LoVo (cell line): ENCODE data around the gene PTPRD.

Experiments
- DNase-seq: peaks from one replicate; pipeline ENCODE4 v3.0.0-alpha.2; 2016; ENCODE audit warnings: low spot score

The PTPRD gene

DNA sequence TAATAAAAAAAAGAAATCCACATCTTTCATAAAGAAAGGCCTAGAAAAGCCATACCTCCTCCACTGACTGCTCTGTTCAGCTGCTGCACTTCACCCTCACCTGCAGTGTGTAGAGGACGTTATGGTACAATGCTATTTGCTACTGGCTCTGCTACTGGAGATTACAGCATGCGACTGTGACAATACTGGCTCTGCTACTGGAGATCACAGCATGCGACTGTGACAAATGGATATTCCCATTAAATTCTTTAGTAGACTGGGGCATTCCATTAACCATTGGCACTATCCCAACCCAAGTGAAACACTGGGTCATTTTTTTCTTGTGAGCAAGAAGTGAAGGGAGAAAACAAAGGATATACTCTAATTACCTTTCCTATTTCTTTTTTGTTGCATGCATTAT, 1749.7 kb downstream of the PTPRD start:
- DNase-seq, result no peak

DNA sequence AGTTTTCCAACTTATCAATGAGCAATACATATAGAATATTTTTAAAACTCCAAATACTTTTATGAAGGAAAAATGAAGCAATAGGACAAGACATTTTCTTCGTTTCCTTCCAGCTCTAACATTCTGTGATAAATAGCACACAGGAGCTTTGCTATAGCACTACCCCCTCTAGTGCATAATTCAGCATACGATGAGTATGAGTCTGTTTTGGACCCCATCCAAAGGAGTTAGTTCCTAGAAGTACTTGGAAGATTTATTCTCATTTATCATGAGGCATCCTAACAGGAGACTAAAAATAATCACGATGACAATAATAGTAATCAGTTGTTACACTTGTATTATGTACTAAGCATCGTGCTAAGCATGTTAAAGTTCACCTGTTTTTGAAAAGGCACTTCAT, 1751.9 kb downstream of the PTPRD start:
- no peak for DNase-seq

DNA sequence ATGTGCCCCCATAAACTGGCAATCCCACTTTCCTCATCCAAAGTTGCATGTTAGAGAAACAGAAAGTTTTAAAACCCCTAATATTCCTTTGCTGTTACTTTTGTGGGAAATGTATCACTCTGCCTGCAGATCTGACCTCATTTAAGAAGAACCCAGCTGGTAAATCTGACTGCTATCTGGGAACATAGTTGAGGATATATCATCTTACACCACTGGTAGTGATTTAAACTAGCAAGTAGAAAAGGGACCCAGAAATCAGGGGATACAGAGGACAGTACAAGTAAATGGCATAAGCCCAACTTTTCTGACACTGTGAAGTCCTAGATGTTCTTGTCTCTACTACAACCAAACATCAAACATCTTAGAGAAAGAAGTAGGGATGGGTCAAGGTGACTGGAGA, 1752.7 kb downstream of the PTPRD start:
- no peak for DNase-seq

DNA sequence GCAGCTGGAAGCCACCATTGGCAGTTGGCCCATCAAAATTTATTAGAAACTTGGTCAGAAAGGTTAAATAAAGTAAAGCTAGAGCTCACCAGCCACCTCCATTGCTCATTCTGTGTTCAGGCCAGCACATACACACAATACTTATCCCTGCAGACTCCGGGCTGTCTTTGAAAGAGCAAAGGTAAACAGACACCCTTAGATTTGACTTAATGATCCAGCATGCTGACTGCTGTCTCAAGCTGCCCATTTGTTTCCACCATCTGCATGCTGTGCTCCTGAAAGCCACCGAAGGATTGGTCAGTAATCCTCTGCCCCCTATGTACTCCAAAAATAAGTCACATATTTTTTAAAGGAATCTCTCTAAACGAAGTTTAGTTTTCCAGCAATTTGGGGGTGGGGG, 1753.4 kb downstream of the PTPRD start:
- DNase-seq, result no peak

DNA sequence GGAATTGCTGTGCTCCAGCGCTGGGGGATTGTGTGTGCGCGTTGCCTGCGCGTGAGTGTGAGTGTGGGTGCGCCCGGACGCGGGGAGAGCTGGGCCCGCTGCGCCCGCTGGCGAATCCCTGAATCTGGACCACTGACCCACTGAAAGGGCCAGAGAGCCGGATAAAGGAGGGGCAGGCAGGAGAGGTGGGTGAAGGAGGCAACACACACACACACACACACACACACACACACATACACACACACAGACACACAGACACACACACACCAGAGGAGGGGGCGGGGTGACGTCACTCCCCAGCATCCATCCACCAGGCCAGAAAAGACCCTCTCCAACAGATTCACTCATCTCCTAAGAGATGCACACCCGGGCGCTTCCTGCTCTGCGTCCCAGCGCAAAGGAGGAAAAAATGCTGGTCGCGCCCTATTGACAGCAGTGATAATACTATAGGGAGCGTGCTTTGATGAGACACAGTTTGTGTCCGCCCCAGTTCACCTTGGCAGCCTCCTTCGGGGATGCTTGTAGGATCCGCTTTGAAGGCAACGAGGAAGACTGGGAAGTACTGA, 1754.1 kb downstream of the PTPRD start:
- no peak for DNase-seq

DNA sequence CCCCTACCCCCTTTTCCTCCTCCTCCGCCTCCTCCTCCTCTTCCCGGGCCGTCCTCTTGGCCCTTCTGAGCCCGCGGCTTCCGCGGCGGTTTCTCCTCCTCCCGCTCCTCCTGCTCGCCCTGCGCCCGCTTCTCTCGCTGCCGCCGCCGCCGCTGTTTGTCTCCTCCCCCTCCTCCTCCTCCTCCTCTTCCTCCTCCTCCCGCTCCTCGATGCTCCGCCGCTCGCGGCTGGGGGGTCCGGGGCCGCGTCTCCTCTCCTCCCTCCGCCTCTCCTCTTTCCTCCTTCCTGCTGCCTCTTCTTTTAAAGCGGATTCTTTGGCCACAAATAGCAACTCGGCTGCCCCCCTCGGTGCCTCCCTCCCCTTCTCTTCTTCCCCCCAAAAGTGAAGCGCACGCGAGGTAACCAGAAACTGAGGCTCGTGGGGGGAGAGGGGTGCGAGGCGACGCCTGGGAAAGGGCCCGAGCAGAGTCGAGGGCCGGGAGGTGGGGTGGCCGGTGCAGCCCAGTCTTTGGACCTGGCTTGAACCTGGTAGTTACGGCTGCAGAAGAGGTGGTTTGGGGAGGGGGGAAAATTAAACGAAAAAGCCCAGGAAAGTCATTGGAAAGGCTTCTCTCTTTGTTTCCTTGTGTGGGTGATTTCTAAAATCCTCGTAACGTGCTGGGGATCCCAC, 1754.7 kb downstream of the PTPRD start:
- DNase-seq, result peak; percentile 6

DNA sequence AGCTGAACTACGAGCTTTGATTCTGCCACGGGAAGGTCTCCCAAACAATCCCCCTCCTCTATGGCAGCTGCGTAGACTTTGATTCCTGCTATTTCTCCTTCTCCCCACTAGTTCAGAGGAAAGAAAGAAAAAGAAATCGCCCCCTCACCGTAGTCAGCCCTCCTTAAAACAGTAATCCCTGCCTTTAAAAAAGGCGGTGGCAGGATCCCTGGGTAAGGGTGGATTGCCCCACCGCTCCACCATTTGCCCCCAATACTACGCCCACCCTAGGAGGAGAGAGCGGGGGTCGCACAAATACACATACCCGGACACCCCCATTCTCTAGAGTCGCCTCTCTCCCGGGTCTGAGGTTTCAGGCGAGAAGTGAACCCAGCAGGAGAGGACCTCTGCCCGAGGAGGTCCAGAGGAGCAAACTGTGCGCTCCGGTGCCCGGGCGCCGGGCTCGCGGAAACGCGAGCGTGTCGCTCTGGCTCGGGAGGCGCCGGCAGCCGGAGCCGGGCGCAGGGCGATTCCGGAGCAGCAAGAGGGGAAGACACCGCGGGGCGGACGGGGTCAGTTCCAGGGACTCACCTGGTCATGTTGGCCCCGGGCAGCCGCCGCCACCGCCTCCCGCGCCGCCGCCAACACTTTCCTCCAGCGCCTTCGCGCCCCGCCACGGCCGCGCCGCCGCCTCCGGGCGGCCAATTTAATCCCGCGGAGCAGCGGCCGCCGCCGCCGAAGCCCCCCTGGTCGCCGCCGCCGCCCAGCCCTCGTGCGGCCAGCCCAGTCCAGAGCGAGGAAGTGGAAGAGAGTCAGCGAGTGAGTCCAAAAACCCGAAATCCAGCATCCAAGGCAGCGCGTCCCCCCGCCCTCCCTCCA, 1755.5 kb downstream of the PTPRD start:
- no peak for DNase-seq

DNA sequence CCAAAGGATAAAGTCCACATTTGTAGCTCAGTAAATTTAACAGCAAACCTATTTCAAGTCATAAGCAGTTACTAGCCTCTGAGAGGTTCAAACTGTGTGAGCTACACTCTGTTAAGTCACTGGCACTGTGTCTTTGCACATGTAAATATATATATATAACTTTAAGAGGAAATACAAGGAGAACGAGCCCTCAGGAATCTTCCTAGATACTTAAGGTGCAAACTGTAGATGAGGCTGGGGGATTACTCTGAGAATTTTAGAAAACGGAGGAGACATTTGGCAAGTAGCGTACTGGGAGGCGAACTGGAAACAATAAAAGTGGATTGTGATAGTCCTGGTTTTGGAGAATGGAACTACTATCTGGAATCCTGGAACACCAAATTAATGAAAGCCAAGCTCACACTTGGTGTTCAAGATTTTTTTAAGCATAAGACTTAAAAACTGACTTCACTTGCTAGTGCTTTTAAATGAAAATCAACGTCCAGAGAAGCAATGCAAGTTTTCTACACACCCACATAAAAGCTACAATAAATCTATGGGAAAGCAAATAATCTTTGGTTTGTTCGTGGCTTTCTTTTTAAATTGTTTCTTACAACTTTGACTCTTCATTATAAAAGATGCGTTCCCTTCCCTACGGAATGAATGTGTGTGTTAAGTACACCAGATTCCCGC, 1756.3 kb downstream of the PTPRD start:
- no peak for DNase-seq

DNA sequence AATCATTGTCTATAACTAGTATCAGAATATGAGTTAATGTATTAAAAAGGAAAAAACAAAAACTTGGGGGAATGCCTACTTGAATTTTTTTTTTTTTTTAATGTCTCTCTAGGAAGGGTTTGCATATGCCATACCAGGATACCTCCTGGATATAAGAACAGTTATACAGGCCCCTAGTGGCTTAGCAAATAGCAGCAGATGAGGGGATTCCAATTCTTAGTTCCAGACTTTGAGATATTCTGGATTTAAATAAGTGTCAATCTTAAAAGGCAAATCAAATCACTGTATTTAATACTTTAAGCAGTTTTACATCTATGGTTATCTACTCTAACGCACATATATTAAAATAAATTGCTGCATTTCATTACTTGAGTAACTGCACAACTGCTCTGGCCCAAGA, 1757.8 kb downstream of the PTPRD start:
- DNase-seq, result no peak

DNA sequence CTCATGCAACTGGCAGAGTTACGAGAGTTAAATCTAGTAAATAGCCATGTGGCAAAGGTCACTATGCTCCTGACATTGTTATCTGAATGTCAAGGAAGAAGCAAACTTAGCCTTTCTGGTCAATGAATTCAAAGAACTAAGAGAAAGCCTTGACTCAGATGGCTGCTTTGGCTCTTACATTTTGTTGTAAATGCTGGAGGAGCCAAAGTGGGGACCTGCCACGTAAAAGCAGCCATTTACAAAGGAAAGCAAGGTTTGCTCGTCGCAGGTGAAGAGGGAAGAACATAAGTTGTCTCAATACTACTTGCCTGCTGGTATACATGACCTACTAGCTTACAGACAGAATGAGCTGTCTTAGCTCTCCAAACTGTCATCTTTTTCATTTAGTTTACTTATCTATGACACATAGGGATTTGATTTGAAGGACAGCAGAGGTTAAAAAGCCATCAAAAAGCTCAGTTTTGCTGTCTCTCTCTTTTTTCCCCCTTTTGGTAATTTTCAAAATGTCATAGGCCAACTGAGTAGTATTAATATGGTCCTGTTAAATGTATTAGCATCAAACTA, 1760.4 kb downstream of the PTPRD start:
- DNase-seq, result no peak

DNA sequence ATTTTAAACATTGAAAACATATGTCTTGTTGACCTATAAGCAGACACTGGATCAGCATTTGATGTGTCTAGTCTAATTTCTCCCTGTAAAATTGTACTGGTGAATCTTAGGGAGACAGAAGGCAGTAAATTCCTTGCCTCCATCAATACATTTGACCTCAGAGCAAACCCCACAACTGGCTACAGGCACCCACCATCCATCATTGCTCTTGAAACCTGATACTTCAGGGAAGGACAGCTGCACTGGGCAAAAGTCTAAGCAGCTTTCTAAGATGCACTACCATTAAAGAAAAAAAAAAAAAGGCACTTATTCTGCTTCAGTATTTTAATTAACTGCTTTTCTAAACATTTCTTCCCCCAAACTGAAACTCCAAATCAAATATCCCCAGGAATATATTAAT, 1761.9 kb downstream of the PTPRD start:
- no peak for DNase-seq

DNA sequence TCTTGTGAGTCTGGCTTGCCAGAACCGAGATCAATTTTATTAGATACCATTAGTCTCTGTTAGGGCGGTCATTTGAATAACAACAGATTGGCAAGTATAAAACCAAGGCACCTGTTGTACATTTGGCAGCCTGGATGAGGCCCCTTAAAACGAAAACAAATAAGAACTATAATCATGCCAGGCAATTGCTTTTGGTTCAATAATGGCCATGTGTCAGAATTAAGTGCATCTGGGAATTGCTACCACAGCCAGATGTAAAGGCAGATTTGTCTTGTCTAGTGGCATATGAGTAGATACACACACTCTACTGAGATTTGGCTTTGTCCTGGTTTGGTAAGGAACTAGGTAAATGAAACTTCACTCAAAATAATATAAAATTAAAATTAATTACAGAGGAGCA, 1767.0 kb downstream of the PTPRD start:
- DNase-seq, result no peak

DNA sequence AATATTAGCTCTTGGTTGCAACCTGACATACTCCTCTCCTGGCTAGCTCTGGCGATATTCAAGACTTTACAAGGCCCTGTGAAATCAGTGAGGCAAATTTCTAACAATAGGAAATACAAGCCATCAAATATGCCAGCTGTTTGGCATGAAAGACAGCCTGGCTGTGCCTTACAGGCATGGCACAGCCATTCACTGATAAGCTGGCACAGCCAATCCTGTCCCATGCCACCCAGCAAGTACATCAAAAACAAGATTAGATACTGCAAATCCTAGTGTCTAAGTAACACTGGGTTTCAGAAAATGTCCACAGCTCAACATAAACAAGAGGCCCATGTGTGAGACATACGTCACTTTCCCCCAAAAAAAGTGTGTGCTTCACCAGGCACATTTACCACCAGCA, 1767.4 kb downstream of the PTPRD start:
- no peak for DNase-seq

DNA sequence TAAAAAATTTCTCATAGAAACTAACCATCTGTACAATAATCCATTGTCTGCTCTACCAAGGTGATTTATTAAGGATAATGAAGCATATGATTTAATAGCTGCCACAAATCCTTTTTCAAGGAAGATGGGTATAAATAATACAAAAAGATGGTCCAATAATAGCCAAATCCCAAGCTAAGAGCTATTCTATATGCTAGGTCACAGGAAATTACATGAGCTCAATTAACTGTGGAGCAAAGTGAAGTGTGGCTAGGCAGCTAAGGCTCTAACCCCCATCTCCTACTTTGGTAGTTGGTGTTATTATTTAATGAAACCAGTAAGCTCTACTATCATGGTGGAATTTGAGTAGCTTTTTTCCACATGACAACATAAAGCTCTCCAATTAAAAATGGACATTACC, 1768.3 kb downstream of the PTPRD start:
- DNase-seq, result no peak

DNA sequence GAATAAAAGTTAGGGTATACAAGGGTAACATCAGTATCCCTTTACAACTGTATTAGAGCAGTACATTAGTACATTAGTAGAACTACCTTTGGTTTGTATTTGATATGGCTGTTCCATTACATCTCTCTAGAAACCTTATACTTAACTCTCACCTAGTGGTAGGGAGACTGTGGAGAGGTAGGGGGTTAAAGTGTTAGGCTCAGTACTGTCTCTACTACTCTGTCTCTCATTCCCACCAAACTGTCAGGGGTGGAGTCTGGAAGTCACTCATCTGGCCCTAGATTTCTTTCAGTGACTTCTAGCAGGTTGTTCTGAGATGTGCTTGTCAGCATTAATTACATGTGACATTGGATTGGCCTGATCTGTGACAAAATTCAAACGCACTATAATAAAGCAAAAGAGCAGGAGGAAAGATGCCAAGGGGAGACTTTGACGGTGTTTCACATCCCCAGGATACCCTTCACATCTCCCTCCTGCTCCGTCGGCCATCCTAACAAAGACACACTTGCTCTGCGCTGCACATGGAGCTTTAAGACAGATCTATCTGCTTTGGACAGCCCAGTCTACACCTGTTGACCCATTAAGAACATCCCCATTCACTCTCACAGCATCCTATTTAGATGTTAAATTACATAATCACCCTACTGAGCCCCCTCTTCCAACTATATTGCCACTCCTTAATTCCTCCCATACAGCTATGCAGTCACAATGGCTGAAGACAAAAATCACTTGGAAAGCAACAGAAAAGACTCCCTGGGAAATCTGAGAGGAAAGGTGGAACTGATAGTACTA, 1770.2 kb downstream of the PTPRD start:
- no peak for DNase-seq

DNA sequence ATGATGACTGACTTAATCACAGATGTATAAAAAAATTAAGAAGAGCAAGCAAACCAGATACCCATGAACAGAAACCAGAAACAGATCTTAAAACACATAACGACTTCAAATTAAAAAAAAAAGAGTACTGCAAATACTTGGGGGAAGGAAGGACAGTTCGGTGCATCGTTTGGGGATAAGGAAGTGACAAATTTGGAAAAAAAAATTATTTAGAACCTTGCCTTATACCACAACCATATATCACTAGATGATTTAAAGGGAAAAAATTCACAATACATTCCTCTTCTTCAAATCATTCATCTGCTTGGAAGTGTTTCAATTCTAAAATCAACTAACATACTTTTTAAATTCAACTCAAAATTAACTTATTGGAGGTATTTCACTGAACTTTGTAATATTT, 1774.7 kb downstream of the PTPRD start:
- DNase-seq, result no peak

DNA sequence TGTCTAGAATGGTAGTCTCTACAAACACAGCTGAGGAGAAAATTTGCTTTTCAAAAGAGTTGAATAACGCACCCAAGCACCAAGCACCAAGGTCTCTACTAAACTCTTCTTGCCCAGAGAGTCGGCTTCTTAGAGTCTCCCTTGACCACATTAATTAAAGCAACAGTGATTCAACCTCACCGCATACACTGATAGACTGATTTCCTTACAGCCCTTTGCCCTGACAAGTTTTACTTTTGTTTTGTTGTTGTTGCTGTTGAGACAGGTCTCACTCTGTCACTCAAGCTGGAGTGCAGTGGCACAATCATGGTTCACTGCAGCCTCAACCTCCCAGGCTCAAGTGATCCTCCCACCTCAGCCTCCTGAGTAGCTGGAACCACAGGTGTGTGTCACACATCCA, 1777.5 kb downstream of the PTPRD start:
- DNase-seq, result no peak

DNA sequence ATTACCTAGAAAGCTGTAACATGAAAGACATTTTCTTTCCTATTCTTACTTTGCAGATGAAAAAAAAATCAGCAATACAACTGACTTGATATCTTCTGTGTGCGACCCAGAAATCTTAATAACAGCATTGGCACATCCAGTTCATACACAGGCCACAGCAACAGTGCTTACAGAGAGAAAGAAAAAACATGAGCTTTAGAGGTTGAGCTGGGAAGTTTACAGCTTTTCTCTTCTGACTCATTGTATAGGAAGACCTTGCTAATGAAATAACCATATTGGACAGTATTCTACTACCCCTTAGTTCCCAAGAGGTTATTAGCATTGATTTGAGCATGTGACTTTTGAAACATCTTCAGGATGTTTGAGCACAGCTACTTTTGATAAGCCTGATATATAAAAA, 1779.8 kb downstream of the PTPRD start:
- DNase-seq, result no peak

DNA sequence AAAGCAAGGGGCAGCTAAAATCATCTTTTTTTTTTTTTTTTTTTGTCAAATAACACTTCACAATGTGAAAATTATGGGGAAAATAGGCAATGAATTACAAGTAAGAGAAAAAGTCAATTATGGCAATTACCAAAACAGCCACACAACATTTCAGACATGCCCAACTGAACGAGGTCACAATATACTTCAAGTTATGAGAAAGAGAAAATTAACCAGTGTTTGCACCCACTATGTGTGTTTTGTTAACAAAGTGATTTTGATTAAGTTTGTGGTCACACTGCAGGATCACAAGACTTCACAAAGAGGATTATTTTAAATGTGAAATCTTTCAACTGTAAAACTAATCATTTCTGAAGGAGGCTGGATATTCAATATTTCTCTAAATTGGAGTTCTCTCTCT, 1780.4 kb downstream of the PTPRD start:
- DNase-seq, result no peak

DNA sequence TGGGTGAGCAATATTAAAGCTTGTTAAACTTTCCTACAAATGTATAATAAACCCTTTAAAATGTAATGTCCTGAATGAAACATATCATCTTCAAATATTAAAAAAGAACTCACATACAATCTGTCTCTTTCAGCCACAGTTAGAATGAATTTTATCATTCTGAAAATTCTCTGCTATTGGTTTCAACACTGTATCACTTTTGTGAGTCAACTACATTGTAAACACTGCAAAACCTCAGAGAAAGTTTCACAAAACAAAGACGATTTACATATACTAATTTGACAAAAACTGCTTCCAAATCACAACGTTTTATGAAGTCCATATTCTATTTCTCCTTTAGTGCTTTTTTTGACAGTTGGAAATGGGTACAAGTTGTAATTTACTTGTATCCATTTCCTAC, 1781.2 kb downstream of the PTPRD start:
- DNase-seq, result no peak

DNA sequence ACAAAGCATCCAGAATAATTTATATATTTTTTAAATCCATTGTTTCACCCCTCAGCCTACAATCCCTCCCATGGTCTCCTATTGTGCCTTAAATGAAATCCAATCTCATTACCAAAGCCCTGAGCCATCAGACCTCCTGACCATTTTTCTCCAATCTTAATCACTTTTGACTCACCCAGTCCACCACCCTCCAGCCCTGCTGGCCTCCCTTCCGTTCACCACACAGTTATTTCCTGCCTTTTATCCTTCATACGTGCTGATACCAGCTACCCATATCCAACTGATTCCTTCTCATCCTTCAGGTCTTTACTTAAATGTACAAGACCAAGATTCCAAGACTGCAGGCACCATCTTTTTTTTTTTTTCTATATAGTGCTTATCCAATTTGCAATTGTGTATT, 1786.5 kb downstream of the PTPRD start:
- no peak for DNase-seq
